HEK293 (cell line): ENCODE data around the gene NSUN6.

ENCODE experiments used
- CTCF ChIA-PET: fragments of 350-600 bp; formaldehyde crosslinking; extraction: SDS; loops from one replicate; lab custom pipeline; 2021; ENCODE audit warnings: antibody characterized with exemption; lab: Yijun Ruan, JAX
- POLR2A ChIA-PET: fragments of 300-600 bp; formaldehyde crosslinking; extraction: SDS; loops from one replicate; lab custom pipeline; 2020; ENCODE audit warnings: antibody characterized with exemption, inconsistent platforms; lab: Yijun Ruan, JAX
- H3K27ac ChIP-seq: fragments of 200-500 bp; sonication (Bioruptor generic); 2 replicates; pipeline ENCODE4 v1.5.1; 2014; ENCODE audit warnings: low read depth, low read length, control low read depth, inconsistent platforms; ENCODE audit errors: extremely low read depth
- H3K36me3 ChIP-seq, 2 experiments: fragments of 200-500 bp in 1 of 2; sonication (Bioruptor generic) in 1 of 2; 1 replicate in 1 of 2; 2 replicates in 1 of 2; pipeline ENCODE4 v1.5.1; 2014 to 2017; ENCODE audit warnings: inconsistent platforms in 2 of 2, low read length in 2 of 2; ENCODE audit not compliant: control insufficient read depth in 2 of 2, insufficient read depth in 1 of 2
- H3K4me1 ChIP-seq: fragments of 200-500 bp; sonication (Bioruptor generic); 2 replicates; pipeline ENCODE4 v1.5.1; 2014; ENCODE audit warnings: mild to moderate bottlenecking, low read length, inconsistent platforms; ENCODE audit not compliant: control insufficient read depth, insufficient read depth
- H3K4me3 ChIP-seq: 2 replicates; pipeline ENCODE4 v1.5.1; 2011; ENCODE audit warnings: low read depth, mild to moderate bottlenecking, control low read depth, low read length, moderate library complexity
- H3K9me3 ChIP-seq: fragments of 200-500 bp; sonication (Bioruptor generic); 2 replicates; pipeline ENCODE4 v1.5.1; 2014; ENCODE audit warnings: low read depth, low read length, inconsistent platforms; ENCODE audit not compliant: control insufficient read depth, insufficient read depth
- GLI2 ChIP-seq: fragments of 450-650 bp; formaldehyde crosslinking; IDR thresholded peaks from 2 replicates; pipeline ENCODE4; 2017; ENCODE audit warnings: missing biosample characterization, missing genetic modification characterization, low read depth, borderline replicate concordance
- MEIS1 ChIP-seq: sonication (generic); formaldehyde crosslinking; IDR thresholded peaks from 2 replicates; pipeline ENCODE4 v1.8.1; 2022; ENCODE audit warnings: missing genetic modification reagents, mild to moderate bottlenecking, borderline replicate concordance
- MYNN ChIP-seq: fragments of 450-650 bp; formaldehyde crosslinking; IDR thresholded peaks from 2 replicates; pipeline ENCODE4 v1.5.1; 2016; ENCODE audit warnings: missing biosample characterization, missing genetic modification characterization, borderline replicate concordance
- ZNF121 ChIP-seq: fragments of 450-650 bp; formaldehyde crosslinking; IDR thresholded peaks from 2 replicates; pipeline ENCODE4 v1.5.1; 2016; ENCODE audit warnings: missing biosample characterization, missing genetic modification characterization
- ZNF366 ChIP-seq: fragments of 450-650 bp; formaldehyde crosslinking; conservative IDR thresholded peaks from 2 replicates; pipeline ENCODE4 v1.5.1; 2016; ENCODE audit warnings: missing biosample characterization, missing genetic modification characterization
- ZNF658 ChIP-seq: fragments of 450-650 bp; formaldehyde crosslinking; IDR thresholded peaks from 2 replicates; pipeline ENCODE4; 2016; ENCODE audit warnings: missing biosample characterization, missing genetic modification characterization
- ZNF707 ChIP-seq: fragments of 450-650 bp; formaldehyde crosslinking; IDR thresholded peaks from 2 replicates; pipeline ENCODE4 v1.5.1; 2016; ENCODE audit warnings: missing biosample characterization, missing genetic modification characterization
- ZNF791 ChIP-seq: fragments of 450-650 bp; formaldehyde crosslinking; IDR thresholded peaks from 2 replicates; pipeline ENCODE4 v1.5.1; 2016; ENCODE audit warnings: missing biosample characterization, missing genetic modification characterization
- TF ChIP-seq, protein P1 (sequence below): fragments of 450-650 bp; IDR thresholded peaks from 2 replicates; pipeline ENCODE4 v1.5.1; 2018; ENCODE audit warnings: missing biosample characterization, missing genetic modification characterization
- TF ChIP-seq, protein P2 (sequence below): fragments of 450-650 bp; formaldehyde crosslinking; IDR thresholded peaks from 2 replicates; pipeline ENCODE4 v1.5.1; 2017; ENCODE audit warnings: missing biosample characterization, missing genetic modification characterization
- TF ChIP-seq, protein P3 (sequence below): fragments of 450-650 bp; formaldehyde crosslinking; IDR thresholded peaks from 2 replicates; pipeline ENCODE4 v1.5.1; 2016; ENCODE audit warnings: missing biosample characterization, missing genetic modification characterization
- TF ChIP-seq, protein P4 (sequence below): fragments of 450-650 bp; formaldehyde crosslinking; IDR thresholded peaks from 2 replicates; pipeline ENCODE4 v1.5.1; 2016; ENCODE audit warnings: missing biosample characterization, missing genetic modification characterization
- TF ChIP-seq, protein P5 (sequence below): fragments of 450-650 bp; formaldehyde crosslinking; IDR thresholded peaks from 2 replicates; pipeline ENCODE4 v1.5.1; 2016; ENCODE audit warnings: missing biosample characterization, missing genetic modification characterization, low read depth
- TF ChIP-seq, protein P6 (sequence below): fragments of 450-650 bp; formaldehyde crosslinking; conservative IDR thresholded peaks from 2 replicates; pipeline ENCODE4 v1.5.1; 2016; ENCODE audit warnings: low read depth, missing biosample characterization, missing genetic modification characterization

Gene NSUN6

DNA sequence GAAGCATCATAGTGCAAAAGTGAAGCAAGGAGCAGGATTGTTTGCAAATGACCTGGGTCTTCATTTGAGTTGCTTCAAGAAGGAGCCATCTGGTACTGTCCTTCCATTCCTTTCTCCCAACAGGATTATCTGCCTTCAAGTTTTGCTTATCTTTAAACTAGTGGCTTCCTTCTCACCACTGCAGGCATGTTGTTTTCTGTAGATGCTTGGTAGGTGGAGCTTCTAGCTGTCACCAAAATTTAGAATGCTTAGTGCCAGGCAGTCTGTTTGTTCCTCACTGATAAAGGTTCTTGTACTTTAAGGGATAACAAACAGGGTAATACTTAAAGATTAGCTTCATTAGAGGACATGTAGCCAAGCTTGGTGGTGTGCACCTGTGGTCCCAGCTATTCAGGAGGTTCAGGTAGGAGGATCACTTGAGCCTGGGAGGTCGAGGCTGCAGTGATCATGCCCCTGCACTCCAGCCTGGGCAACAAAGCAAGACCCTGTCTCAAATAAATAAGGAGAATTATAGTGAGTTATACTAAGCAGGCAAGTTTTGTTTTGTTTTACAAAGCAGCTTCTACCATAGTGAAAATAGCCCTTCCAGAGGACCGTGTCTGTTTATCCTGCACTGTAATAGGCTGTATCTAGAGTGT, 13.6 kb upstream of the NSUN6 start:
- TF ChIP-seq GLI2 (tag by site-specific recombination) (no peak), MYNN (tag by site-specific recombination) (no peak), ZNF658 (tag by site-specific recombination) (no peak), ZNF366 (tag by site-specific recombination) (no peak), ZNF791 (tag by site-specific recombination) (no peak), MEIS1 (CRISPR knock-in tag) (no peak), ZNF121 (tag by site-specific recombination) (no peak), ZNF707 (tag by site-specific recombination) (no peak)
- TF ChIP-seq, protein P1, sequence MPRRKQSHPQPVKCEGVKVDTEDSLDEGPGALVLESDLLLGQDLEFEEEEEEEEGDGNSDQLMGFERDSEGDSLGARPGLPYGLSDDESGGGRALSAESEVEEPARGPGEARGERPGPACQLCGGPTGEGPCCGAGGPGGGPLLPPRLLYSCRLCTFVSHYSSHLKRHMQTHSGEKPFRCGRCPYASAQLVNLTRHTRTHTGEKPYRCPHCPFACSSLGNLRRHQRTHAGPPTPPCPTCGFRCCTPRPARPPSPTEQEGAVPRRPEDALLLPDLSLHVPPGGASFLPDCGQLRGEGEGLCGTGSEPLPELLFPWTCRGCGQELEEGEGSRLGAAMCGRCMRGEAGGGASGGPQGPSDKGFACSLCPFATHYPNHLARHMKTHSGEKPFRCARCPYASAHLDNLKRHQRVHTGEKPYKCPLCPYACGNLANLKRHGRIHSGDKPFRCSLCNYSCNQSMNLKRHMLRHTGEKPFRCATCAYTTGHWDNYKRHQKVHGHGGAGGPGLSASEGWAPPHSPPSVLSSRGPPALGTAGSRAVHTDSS: no peak
- TF ChIP-seq, protein P2, sequence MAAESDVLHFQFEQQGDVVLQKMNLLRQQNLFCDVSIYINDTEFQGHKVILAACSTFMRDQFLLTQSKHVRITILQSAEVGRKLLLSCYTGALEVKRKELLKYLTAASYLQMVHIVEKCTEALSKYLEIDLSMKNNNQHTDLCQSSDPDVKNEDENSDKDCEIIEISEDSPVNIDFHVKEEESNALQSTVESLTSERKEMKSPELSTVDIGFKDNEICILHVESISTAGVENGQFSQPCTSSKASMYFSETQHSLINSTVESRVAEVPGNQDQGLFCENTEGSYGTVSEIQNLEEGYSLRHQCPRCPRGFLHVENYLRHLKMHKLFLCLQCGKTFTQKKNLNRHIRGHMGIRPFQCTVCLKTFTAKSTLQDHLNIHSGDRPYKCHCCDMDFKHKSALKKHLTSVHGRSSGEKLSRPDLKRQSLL (tag by site-specific recombination): no peak
- TF ChIP-seq, protein P3, sequence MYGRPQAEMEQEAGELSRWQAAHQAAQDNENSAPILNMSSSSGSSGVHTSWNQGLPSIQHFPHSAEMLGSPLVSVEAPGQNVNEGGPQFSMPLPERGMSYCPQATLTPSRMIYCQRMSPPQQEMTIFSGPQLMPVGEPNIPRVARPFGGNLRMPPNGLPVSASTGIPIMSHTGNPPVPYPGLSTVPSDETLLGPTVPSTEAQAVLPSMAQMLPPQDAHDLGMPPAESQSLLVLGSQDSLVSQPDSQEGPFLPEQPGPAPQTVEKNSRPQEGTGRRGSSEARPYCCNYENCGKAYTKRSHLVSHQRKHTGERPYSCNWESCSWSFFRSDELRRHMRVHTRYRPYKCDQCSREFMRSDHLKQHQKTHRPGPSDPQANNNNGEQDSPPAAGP (tag by site-specific recombination): no peak
- TF ChIP-seq, protein P4, sequence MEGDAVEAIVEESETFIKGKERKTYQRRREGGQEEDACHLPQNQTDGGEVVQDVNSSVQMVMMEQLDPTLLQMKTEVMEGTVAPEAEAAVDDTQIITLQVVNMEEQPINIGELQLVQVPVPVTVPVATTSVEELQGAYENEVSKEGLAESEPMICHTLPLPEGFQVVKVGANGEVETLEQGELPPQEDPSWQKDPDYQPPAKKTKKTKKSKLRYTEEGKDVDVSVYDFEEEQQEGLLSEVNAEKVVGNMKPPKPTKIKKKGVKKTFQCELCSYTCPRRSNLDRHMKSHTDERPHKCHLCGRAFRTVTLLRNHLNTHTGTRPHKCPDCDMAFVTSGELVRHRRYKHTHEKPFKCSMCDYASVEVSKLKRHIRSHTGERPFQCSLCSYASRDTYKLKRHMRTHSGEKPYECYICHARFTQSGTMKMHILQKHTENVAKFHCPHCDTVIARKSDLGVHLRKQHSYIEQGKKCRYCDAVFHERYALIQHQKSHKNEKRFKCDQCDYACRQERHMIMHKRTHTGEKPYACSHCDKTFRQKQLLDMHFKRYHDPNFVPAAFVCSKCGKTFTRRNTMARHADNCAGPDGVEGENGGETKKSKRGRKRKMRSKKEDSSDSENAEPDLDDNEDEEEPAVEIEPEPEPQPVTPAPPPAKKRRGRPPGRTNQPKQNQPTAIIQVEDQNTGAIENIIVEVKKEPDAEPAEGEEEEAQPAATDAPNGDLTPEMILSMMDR: no peak
- TF ChIP-seq, protein P5, sequence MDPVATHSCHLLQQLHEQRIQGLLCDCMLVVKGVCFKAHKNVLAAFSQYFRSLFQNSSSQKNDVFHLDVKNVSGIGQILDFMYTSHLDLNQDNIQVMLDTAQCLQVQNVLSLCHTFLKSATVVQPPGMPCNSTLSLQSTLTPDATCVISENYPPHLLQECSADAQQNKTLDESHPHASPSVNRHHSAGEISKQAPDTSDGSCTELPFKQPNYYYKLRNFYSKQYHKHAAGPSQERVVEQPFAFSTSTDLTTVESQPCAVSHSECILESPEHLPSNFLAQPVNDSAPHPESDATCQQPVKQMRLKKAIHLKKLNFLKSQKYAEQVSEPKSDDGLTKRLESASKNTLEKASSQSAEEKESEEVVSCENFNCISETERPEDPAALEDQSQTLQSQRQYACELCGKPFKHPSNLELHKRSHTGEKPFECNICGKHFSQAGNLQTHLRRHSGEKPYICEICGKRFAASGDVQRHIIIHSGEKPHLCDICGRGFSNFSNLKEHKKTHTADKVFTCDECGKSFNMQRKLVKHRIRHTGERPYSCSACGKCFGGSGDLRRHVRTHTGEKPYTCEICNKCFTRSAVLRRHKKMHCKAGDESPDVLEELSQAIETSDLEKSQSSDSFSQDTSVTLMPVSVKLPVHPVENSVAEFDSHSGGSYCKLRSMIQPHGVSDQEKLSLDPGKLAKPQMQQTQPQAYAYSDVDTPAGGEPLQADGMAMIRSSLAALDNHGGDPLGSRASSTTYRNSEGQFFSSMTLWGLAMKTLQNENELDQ (tag by site-specific recombination): no peak
- TF ChIP-seq, protein P6, sequence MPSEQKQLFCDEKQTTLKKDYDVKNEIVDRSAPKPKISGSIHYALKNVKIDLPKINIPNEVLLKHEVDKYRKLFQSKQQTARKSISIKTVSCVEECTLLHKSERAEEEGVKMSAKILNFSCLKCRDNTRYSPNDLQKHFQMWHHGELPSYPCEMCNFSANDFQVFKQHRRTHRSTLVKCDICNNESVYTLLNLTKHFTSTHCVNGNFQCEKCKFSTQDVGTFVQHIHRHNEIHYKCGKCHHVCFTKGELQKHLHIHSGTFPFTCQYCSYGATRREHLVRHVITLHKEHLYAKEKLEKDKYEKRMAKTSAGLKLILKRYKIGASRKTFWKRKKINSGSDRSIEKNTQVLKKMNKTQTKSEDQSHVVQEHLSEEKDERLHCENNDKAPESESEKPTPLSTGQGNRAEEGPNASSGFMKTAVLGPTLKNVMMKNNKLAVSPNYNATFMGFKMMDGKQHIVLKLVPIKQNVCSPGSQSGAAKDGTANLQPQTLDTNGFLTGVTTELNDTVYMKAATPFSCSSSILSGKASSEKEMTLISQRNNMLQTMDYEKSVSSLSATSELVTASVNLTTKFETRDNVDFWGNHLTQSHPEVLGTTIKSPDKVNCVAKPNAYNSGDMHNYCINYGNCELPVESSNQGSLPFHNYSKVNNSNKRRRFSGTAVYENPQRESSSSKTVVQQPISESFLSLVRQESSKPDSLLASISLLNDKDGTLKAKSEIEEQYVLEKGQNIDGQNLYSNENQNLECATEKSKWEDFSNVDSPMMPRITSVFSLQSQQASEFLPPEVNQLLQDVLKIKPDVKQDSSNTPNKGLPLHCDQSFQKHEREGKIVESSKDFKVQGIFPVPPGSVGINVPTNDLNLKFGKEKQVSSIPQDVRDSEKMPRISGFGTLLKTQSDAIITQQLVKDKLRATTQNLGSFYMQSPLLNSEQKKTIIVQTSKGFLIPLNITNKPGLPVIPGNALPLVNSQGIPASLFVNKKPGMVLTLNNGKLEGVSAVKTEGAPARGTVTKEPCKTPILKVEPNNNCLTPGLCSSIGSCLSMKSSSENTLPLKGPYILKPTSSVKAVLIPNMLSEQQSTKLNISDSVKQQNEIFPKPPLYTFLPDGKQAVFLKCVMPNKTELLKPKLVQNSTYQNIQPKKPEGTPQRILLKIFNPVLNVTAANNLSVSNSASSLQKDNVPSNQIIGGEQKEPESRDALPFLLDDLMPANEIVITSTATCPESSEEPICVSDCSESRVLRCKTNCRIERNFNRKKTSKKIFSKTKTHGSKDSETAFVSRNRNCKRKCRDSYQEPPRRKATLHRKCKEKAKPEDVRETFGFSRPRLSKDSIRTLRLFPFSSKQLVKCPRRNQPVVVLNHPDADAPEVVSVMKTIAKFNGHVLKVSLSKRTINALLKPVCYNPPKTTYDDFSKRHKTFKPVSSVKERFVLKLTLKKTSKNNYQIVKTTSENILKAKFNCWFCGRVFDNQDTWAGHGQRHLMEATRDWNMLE (tag by site-specific recombination): no peak
- peaks cover 18 to 36% of the 10 kb centered on the region in 2 experiments for H3K36me3 ChIP-seq
- H3K9me3 ChIP-seq: no peaks in the 10 kb centered on the region
- ChIA-PET POLR2A (no interaction called here), CTCF (no interaction called here)
- no peak overlapping the region for H3K27ac ChIP-seq
- peaks cover 15% of the 10 kb centered on the region for H3K4me1 ChIP-seq
- no peak overlapping the region for H3K4me3 ChIP-seq
